ENCODE results near the gene NPTXR. TPM values are rescaled to one million over a fixed set of nuclear protein-coding genes. Genes with fewer than 3 reads are reported as not detected.

The NPTXR gene
- total and polyA plus RNA-seq, 10 of the 15 experiments (the other 5 are each of a cell fraction or from before 2014, with no cell fraction given), result 0.02 to 0.38 (median 0.07) TPM; not detected in 2

DNA sequence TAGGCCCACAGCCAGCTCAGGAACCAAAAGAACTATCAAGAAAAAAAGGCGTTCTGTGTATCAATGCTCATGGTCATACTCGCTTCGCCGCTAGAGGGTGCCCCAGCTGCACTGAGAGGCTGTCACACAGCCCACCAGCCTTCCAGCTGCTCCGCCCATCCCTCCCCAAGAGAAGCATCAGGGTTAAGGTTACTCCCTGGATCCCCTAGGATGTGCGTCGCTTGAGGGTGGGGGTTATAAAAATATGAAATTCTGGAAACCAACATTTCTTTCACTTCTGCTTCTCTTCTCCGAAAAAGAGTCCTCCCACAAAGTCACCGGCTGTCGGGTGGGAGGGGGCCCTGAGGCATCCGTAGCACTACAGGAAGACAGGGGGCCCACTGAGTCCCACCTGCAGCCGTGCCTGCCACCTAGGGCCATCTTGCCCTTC, 26.5 kb upstream of the NPTXR start:
- Histone ChIP-seq H4K20me1 (ENCODE audit: control insufficient read depth, insufficient read depth) (peaks cover 7% of the 10 kb centered on the region; the same call in 1 of the 2 replicates), H3K27me3 (replicated peaks in 1 of 2; ENCODE audit: control insufficient read depth in 2 of 2, insufficient read depth in 2 of 2, low read length in 1 of 2) (no peaks in the 10 kb centered on the region), H3K9me3 (replicated peaks; ENCODE audit: control insufficient read depth, insufficient read depth, low read length) (no peaks in the 10 kb centered on the region), H3K36me3 (ENCODE audit: control insufficient read depth in 2 of 2, insufficient read depth in 2 of 2, low read length in 1 of 2) (peaks cover 18% of the 10 kb centered on the region in 2 experiments), H3K4me1 (ENCODE audit: control insufficient read depth, insufficient read depth, low read length) (peaks cover 29% of the 10 kb centered on the region), H2AFZ (ENCODE audit: control insufficient read depth, low read depth, low read length) (no peak overlapping the region), H3K9ac (ENCODE audit: control insufficient read depth, insufficient read depth, low read length) (peak overlapping the region; percentile 87), H3K4me2 (ENCODE audit: control insufficient read depth, insufficient read depth) (peak overlapping the region; percentile 14), H3K4me3 (peak overlapping the region; percentile 69), H3K79me2 (ENCODE audit: control insufficient read depth, insufficient read depth, low read length) (peaks cover 27% of the 10 kb centered on the region), H3K27ac (ENCODE audit: control insufficient read depth, insufficient read depth) (peak overlapping the region; percentile 83)
- peak; percentile 45 for DNase-seq (ENCODE audit: low read depth, low spot score)
- BruUV-seq (replicated peaks), result TSS peak; percentile 61
- peak; percentile 84 for FAIRE-seq
- SMC1A ChIA-PET (ENCODE audit: uncharacterized antibody, unreplicated experiment), result interaction anchor here (0.9 to 4.8 kb wide), 23 partner anchors 7 to 445 kb away, joined by 3 to 83 read pairs (median 5); no protein-coding TSS in a partner anchor
- 0% methylated on average over 12 of the region's 12 CpGs for WGBS (ENCODE audit: insufficient coverage, insufficient replicate concordance, low lambda C conversion rate, missing lambda C conversion rate)
- intact Hi-C loops (cut with micrococcal nuclease; ENCODE audit: unreplicated experiment), result loop anchor here (1.0 to 5.0 kb wide), 5 partner anchors 112 to 447 kb away; partner anchors contain the start of genes APOBEC3B, CBX7 and RPL3
- ATAC-seq, result peak; percentile 70
- RAD21 ChIA-PET (ENCODE audit: unreplicated experiment), result interaction anchor here (0.6 to 3.8 kb wide), 26 partner anchors 30 to 448 kb away, joined by 3 to 93 read pairs (median 4); partner anchors contain the start of genes APOBEC3C and RPL3
- CTCF ChIA-PET, result interaction anchor here (0.6 to 5.5 kb wide), 63 partner anchors 8 to 659 kb away, joined by 3 to 192 read pairs (median 6); partner anchors contain the start of genes APOBEC3B, APOBEC3C, GTPBP1 and RPL3
- POLR2A ChIA-PET, result interaction anchor here (0.6 to 3.0 kb wide), 9 partner anchors 84 to 278 kb away, joined by 3 to 16 read pairs (median 3); no protein-coding TSS in a partner anchor
- in situ Hi-C loops (cut with MboI), result loop anchor here (5.0 kb wide), 2 partner anchors 132 to 247 kb away; no protein-coding TSS in a partner anchor
- TF ChIP-seq, protein P1, sequence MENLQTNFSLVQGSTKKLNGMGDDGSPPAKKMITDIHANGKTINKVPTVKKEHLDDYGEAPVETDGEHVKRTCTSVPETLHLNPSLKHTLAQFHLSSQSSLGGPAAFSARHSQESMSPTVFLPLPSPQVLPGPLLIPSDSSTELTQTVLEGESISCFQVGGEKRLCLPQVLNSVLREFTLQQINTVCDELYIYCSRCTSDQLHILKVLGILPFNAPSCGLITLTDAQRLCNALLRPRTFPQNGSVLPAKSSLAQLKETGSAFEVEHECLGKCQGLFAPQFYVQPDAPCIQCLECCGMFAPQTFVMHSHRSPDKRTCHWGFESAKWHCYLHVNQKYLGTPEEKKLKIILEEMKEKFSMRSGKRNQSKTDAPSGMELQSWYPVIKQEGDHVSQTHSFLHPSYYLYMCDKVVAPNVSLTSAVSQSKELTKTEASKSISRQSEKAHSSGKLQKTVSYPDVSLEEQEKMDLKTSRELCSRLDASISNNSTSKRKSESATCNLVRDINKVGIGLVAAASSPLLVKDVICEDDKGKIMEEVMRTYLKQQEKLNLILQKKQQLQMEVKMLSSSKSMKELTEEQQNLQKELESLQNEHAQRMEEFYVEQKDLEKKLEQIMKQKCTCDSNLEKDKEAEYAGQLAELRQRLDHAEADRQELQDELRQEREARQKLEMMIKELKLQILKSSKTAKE (IDR thresholded peaks at IDR 0.05; ENCODE audit: low read depth, poor library complexity, severe bottlenecking), result no peak
- TF ChIP-seq YBX1 (IDR thresholded peaks at IDR 0.05) (no peak), RELA (IDR thresholded peaks at IDR 0.05; ENCODE audit: borderline replicate concordance, partially characterized antibody) (no peak), MEF2B (IDR thresholded peaks at IDR 0.05; ENCODE audit: partially characterized antibody, poor library complexity, severe bottlenecking) (no peak), KLF5 (IDR thresholded peaks at IDR 0.05; ENCODE audit: partially characterized antibody) (peak; percentile 44), RUNX3 (IDR thresholded peaks at IDR 0.05; ENCODE audit: low read length) (peak; percentile 56), KDM1A (IDR thresholded peaks at IDR 0.05; ENCODE audit: borderline replicate concordance) (no peak), ESRRA (IDR thresholded peaks at IDR 0.05; ENCODE audit: low read length) (no peak), CBFB (IDR thresholded peaks at IDR 0.05; ENCODE audit: low read depth) (0 out of 2 replicates have a peak, but pooled peaks have one; percentile 21), STAT3 (IDR thresholded peaks at IDR 0.05; ENCODE audit: low read depth, low read length) (no peak), MTA2 (IDR thresholded peaks at IDR 0.05; ENCODE audit: low read depth) (0 out of 2 replicates have a peak, but pooled peaks have one; percentile 27), MXI1 (IDR thresholded peaks at IDR 0.05; ENCODE audit: low read depth, low read length) (no peak)
- TF ChIP-seq, protein P2, sequence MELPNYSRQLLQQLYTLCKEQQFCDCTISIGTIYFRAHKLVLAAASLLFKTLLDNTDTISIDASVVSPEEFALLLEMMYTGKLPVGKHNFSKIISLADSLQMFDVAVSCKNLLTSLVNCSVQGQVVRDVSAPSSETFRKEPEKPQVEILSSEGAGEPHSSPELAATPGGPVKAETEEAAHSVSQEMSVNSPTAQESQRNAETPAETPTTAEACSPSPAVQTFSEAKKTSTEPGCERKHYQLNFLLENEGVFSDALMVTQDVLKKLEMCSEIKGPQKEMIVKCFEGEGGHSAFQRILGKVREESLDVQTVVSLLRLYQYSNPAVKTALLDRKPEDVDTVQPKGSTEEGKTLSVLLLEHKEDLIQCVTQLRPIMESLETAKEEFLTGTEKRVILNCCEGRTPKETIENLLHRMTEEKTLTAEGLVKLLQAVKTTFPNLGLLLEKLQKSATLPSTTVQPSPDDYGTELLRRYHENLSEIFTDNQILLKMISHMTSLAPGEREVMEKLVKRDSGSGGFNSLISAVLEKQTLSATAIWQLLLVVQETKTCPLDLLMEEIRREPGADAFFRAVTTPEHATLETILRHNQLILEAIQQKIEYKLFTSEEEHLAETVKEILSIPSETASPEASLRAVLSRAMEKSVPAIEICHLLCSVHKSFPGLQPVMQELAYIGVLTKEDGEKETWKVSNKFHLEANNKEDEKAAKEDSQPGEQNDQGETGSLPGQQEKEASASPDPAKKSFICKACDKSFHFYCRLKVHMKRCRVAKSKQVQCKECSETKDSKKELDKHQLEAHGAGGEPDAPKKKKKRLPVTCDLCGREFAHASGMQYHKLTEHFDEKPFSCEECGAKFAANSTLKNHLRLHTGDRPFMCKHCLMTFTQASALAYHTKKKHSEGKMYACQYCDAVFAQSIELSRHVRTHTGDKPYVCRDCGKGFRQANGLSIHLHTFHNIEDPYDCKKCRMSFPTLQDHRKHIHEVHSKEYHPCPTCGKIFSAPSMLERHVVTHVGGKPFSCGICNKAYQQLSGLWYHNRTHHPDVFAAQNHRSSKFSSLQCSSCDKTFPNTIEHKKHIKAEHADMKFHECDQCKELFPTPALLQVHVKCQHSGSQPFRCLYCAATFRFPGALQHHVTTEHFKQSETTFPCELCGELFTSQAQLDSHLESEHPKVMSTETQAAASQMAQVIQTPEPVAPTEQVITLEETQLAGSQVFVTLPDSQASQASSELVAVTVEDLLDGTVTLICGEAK (IDR thresholded peaks at IDR 0.05; ENCODE audit: borderline replicate concordance), result 0 out of 2 replicates have a peak, but pooled peaks have one; percentile 23
- TF ChIP-seq, protein P3, sequence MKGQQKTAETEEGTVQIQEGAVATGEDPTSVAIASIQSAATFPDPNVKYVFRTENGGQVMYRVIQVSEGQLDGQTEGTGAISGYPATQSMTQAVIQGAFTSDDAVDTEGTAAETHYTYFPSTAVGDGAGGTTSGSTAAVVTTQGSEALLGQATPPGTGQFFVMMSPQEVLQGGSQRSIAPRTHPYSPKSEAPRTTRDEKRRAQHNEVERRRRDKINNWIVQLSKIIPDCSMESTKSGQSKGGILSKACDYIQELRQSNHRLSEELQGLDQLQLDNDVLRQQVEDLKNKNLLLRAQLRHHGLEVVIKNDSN (IDR thresholded peaks at IDR 0.05; ENCODE audit: borderline replicate concordance, extremely low read length, insufficient read depth, low read depth, low read length), result no peak

Measured in GM12878 (cell line).